HCT116 (cell line): ENCODE data around the gene APOL4. TPM values are rescaled to one million over a fixed set of nuclear protein-coding genes. Genes with fewer than 3 reads are reported as not detected.

Source experiments
- ATAC-seq: fragments of 200-7000 bp; cut with Tn5 transposase; 2 replicates; pipeline ENCODE4 v1.9.1; 2020; ENCODE audit warnings: mild to moderate bottlenecking, moderate library complexity
- BruUV-seq: library from RNA; stranded (reverse); fragments of 400-500 nt; replicated peaks from 2 replicates; lab custom pipeline; 2021; lab: Mats Ljungman, UMichigan
- CTCF ChIA-PET: fragments of 300-600 bp; sonication (Branson Sonifier 250); formaldehyde crosslinking; loops from one replicate; lab custom pipeline; 2021; ENCODE audit warnings: antibody characterized with exemption; lab: Charles Lee
- POLR2A ChIA-PET: fragments of 300-600, 350-600 bp; sonication (Branson Sonifier 250); formaldehyde crosslinking; loops from one replicate; lab custom pipeline; 2021; ENCODE audit warnings: antibody characterized with exemption; lab: Charles Lee
- RAD21 ChIA-PET, 2 experiments: fragments of 300-600 bp; sonication (Branson Sonifier 250); formaldehyde crosslinking; loops; one replicate each; lab custom pipeline; 2023; ENCODE audit warnings: low total read pairs in 2 of 2; ENCODE audit not compliant: uncharacterized antibody in 2 of 2, unreplicated experiment in 2 of 2, low non-redundant PET in 1 of 2; lab: Charles Lee
- DNase-seq: peaks from one replicate; pipeline ENCODE4 v3.0.0-alpha.2; 2010; ENCODE audit warnings: low read depth, low spot score
- H2AFZ ChIP-seq: fragments of 200-600 bp; shearing (Covaris generic), sonication (generic); 2 replicates; pipeline ENCODE4 v1.6.1; 2017; ENCODE audit warnings: low read depth, mixed run types, mixed read lengths, antibody characterized with exemption, low read length; ENCODE audit not compliant: poor library complexity, severe bottlenecking
- H3K27ac ChIP-seq: 2 replicates; pipeline ENCODE4 v1.5.1; 2012; ENCODE audit warnings: low read depth, low read length
- H3K27me3 ChIP-seq: fragments of 200-600 bp; sonication (generic); 2 replicates; pipeline ENCODE4 v1.6.1; 2016; ENCODE audit warnings: mixed run types, low read length, mixed read lengths; ENCODE audit not compliant: insufficient read depth
- H3K36me3 ChIP-seq, 2 experiments: fragments of 200-500 bp in 1 of 2; fragments of 200-600 bp in 1 of 2; sonication (Bioruptor generic) in 1 of 2; sonication (generic) in 1 of 2; 2 replicates each; pipeline versions ENCODE4 v1.5.1 to v1.6.1; 2014 to 2016; ENCODE audit warnings: low read length in 2 of 2, inconsistent platforms in 1 of 2, mixed read lengths in 1 of 2, mixed run types in 1 of 2; ENCODE audit not compliant: insufficient read depth in 2 of 2, control insufficient read depth in 1 of 2
- H3K4me1 ChIP-seq, 2 experiments: fragments of 200-600 bp in 1 of 2; sonication (generic) in 1 of 2; 2 replicates each; pipeline versions ENCODE4 v1.5.1 to v1.6.1; 2012 to 2017; ENCODE audit warnings: low read length in 2 of 2, inconsistent platforms in 1 of 2, mild to moderate bottlenecking in 1 of 2, mixed read lengths in 1 of 2, mixed run types in 1 of 2, moderate library complexity in 1 of 2; ENCODE audit not compliant: insufficient read depth in 2 of 2, control insufficient read depth in 1 of 2
- H3K4me2 ChIP-seq: fragments of 200-600 bp; sonication (generic); 2 replicates; pipeline ENCODE4 v1.6.1; 2017; ENCODE audit warnings: mixed run types, low read length, mixed read lengths
- H3K4me3 ChIP-seq, 2 experiments: fragments of 200-600 bp in 1 of 2; sonication (generic) in 1 of 2; replicated peaks in 1 of 2; 2 replicates each; pipeline ENCODE4 v1.5.1; 2011 to 2016; ENCODE audit warnings: low read length in 2 of 2, control low read depth in 1 of 2, low read depth in 1 of 2, mild to moderate bottlenecking in 1 of 2, mixed read lengths in 1 of 2, mixed run types in 1 of 2
- H3K79me2 ChIP-seq: fragments of 200-600 bp; sonication (generic); 2 replicates; pipeline ENCODE4 v1.6.1; 2017; ENCODE audit warnings: mild to moderate bottlenecking, mixed run types, low read length, moderate library complexity, mixed read lengths; ENCODE audit not compliant: insufficient read depth
- H3K9ac ChIP-seq: fragments of 200-600 bp; sonication (generic); 2 replicates; pipeline ENCODE4 v1.6.1; 2016; ENCODE audit warnings: low read length, mixed read lengths
- H3K9me2 ChIP-seq: fragments of 200-600 bp; sonication (generic), shearing (Covaris generic); 2 replicates; pipeline ENCODE4 v1.6.1; 2017; ENCODE audit warnings: mixed run types, mild to moderate bottlenecking, moderate library complexity; ENCODE audit not compliant: insufficient read depth
- H3K9me3 ChIP-seq, 2 experiments: fragments of 200-500 bp in 1 of 2; fragments of 200-600 bp in 1 of 2; sonication (Bioruptor generic) in 1 of 2; sonication (generic) in 1 of 2; 2 replicates each; pipeline ENCODE4 v1.6.1; 2014 to 2017; ENCODE audit warnings: low read length in 2 of 2, mixed read lengths in 2 of 2, inconsistent platforms in 1 of 2, low read depth in 1 of 2, mild to moderate bottlenecking in 1 of 2, mixed run types in 1 of 2, moderate library complexity in 1 of 2; ENCODE audit not compliant: control insufficient read depth in 1 of 2, insufficient read depth in 1 of 2
- H4K20me1 ChIP-seq: fragments of 200-600 bp; sonication (generic), shearing (Covaris generic); 2 replicates; pipeline ENCODE4 v1.6.1; 2017; ENCODE audit warnings: mixed run types, mild to moderate bottlenecking, moderate library complexity; ENCODE audit not compliant: insufficient read depth
- CBX3 ChIP-seq: IDR thresholded peaks from 2 replicates; pipeline ENCODE4 v1.6.1; 2012; ENCODE audit warnings: low read depth
- EGR1 ChIP-seq: IDR thresholded peaks from 2 replicates; pipeline ENCODE4 v1.6.1; 2012; ENCODE audit warnings: low read depth
- EZH2 ChIP-seq: fragments of 200-600 bp; sonication (generic); IDR thresholded peaks from 2 replicates; pipeline ENCODE4 v1.6.1; 2017; ENCODE audit warnings: antibody characterized with exemption, mixed run types
- EZH2phosphoT487 ChIP-seq: fragments of 200-600 bp; IDR thresholded peaks from 2 replicates; pipeline ENCODE4 v1.6.1; 2018; ENCODE audit warnings: antibody characterized with exemption, borderline replicate concordance
- FOSL1 ChIP-seq: IDR thresholded peaks from 2 replicates; pipeline ENCODE4 v1.6.1; 2012; ENCODE audit warnings: low read depth
- JUND ChIP-seq: IDR thresholded peaks from 2 replicates; pipeline ENCODE4 v1.6.1; 2012
- POLR2A ChIP-seq: IDR thresholded peaks from 2 replicates; pipeline ENCODE4 v1.7.0; 2011; ENCODE audit warnings: borderline replicate concordance; ENCODE audit not compliant: insufficient read depth, insufficient read length; ENCODE audit errors: extremely low read depth
- SIN3A ChIP-seq: IDR thresholded peaks from 2 replicates; pipeline ENCODE4 v1.6.1; 2012; ENCODE audit warnings: low read depth
- SP1 ChIP-seq: IDR thresholded peaks from 2 replicates; pipeline ENCODE4 v1.6.1; 2012; ENCODE audit warnings: low read depth
- SRF ChIP-seq: IDR thresholded peaks from 2 replicates; pipeline ENCODE4 v1.6.1; 2012; ENCODE audit warnings: low read depth
- TCF7L2 ChIP-seq: IDR thresholded peaks from 2 replicates; pipeline ENCODE4 v1.7.0; 2011; ENCODE audit warnings: borderline replicate concordance, inconsistent platforms; ENCODE audit not compliant: insufficient read depth, insufficient read length; ENCODE audit errors: extremely low read depth
- YY1 ChIP-seq: IDR thresholded peaks from 2 replicates; pipeline ENCODE4 v1.6.1; 2011; ENCODE audit warnings: low read length, low read depth, moderate library complexity, mild to moderate bottlenecking; ENCODE audit not compliant: insufficient replicate concordance; ENCODE audit errors: extremely low read depth
- ZFX ChIP-seq: fragments of 450-650 bp; IDR thresholded peaks from 2 replicates; pipeline ENCODE4 v1.6.1; 2017
- ZNF274 ChIP-seq: fragments of 200-500 bp; sonication (Bioruptor generic); IDR thresholded peaks from 2 replicates; pipeline ENCODE4 v1.6.1; 2014; ENCODE audit warnings: mild to moderate bottlenecking, low read depth, low read length, inconsistent platforms
- intact Hi-C: fragments of 100-400 bp; cut with micrococcal nuclease; formaldehyde crosslinking; loops from 2 replicates; pipeline ENCODE4 v1.10.0; 2022
- total RNA-seq: library from RNA; stranded (reverse); gene quantifications from one replicate; pipeline ENCODE4 v1.2.1, GENCODE V29; 2021; ENCODE audit not compliant: unreplicated experiment
- TF ChIP-seq, protein P1 (sequence below), 3 experiments: fragments of 200-600 bp in 1 of 3; sonication (generic) in 1 of 3; IDR thresholded peaks in 2 of 3; conservative IDR thresholded peaks in 1 of 3; 2 replicates each; pipeline ENCODE4 v1.5.1; 2012 to 2017; ENCODE audit warnings: low read depth in 2 of 3, low read length in 2 of 3, antibody characterized with exemption in 1 of 3, borderline replicate concordance in 1 of 3, control low read depth in 1 of 3, mild to moderate bottlenecking in 1 of 3, mixed read lengths in 1 of 3, mixed run types in 1 of 3, moderate library complexity in 1 of 3; ENCODE audit not compliant: insufficient read depth in 1 of 3
- TF ChIP-seq, protein P2 (sequence below): IDR thresholded peaks from 2 replicates; pipeline ENCODE4 v1.6.1; 2012
- TF ChIP-seq, protein P3 (sequence below): IDR thresholded peaks from 2 replicates; pipeline ENCODE4 v1.6.1; 2012; ENCODE audit warnings: low read depth
- TF ChIP-seq, protein P4 (sequence below): IDR thresholded peaks from 2 replicates; pipeline ENCODE4 v1.6.1; 2011; ENCODE audit warnings: mild to moderate bottlenecking, low read length, moderate library complexity; ENCODE audit not compliant: insufficient replicate concordance; ENCODE audit errors: extremely low read depth

Gene APOL4
- total RNA-seq, 1 experiment from 2014 or later: not detected

DNA sequence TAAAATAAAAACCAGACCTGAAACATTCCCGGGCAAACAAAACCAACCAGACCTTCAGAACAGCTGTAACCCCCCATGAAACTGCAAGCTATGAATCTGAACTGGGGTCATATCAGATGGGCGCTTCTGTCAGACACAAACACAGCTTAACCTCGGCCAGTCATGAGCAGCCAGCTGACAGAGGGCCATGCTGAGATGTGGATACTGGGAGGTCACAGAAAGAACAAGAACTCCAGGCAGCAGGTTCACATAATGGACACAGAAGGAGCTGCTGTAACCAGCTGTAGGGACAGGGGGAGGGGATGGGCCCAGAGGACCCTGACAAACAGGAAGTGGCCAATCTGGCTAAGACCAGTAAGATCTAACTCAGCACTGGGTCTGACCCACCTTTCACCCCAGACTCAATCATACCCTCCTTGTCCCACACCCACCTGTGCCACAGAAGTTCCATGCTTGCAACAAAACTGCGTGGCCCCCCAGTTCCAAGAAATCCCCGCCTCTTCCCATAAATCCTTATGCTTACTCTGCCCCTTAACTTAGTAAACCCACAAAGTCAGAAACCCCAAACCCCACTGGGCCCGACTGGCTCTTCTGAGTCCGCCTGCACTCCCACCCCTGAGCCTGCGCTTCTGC, 4.0 kb downstream of the APOL4 start:
- ATAC-seq: no peak
- Histone ChIP-seq H3K36me3 (no peaks in the 10 kb centered on the region), H3K4me2 (no peak overlapping the region), H3K9me3 (no peaks in the 10 kb centered on the region), H3K27ac (no peak overlapping the region), H3K9ac (no peak overlapping the region), H3K4me1 (no peaks in the 10 kb centered on the region), H3K9me2 (no peaks in the 10 kb centered on the region), H2AFZ (no peak overlapping the region), H3K4me3 (no peak overlapping the region), H3K27me3 (no peaks in the 10 kb centered on the region), H4K20me1 (no peaks in the 10 kb centered on the region), H3K79me2 (no peaks in the 10 kb centered on the region)
- RAD21 ChIA-PET: no interaction called here
- DNase-seq: no peak
- POLR2A ChIA-PET: no interaction called here
- CTCF ChIA-PET: interaction anchor here (1.6 kb wide), 1 partner anchor 11 kb away, joined by 3 read pairs; no protein-coding TSS in a partner anchor
- no TSS peak for BruUV-seq
- TF ChIP-seq, protein P1, sequence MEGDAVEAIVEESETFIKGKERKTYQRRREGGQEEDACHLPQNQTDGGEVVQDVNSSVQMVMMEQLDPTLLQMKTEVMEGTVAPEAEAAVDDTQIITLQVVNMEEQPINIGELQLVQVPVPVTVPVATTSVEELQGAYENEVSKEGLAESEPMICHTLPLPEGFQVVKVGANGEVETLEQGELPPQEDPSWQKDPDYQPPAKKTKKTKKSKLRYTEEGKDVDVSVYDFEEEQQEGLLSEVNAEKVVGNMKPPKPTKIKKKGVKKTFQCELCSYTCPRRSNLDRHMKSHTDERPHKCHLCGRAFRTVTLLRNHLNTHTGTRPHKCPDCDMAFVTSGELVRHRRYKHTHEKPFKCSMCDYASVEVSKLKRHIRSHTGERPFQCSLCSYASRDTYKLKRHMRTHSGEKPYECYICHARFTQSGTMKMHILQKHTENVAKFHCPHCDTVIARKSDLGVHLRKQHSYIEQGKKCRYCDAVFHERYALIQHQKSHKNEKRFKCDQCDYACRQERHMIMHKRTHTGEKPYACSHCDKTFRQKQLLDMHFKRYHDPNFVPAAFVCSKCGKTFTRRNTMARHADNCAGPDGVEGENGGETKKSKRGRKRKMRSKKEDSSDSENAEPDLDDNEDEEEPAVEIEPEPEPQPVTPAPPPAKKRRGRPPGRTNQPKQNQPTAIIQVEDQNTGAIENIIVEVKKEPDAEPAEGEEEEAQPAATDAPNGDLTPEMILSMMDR (IDR thresholded peaks at IDR 0.05 in 2 of 3, conservative IDR thresholded peaks at IDR 0.05 in 1 of 3; ENCODE audit: borderline replicate concordance in 1 of 3, insufficient read depth in 1 of 3, low read depth in 2 of 3, low read length in 2 of 3): no peak
- no peak for TF ChIP-seq EGR1
- no peak for TF ChIP-seq YY1
- no peak for TF ChIP-seq JUND
- no peak for TF ChIP-seq CBX3
- TF ChIP-seq ZNF274: no peak
- no peak for TF ChIP-seq EZH2phosphoT487
- TF ChIP-seq SIN3A: no peak
- no peak for TF ChIP-seq FOSL1
- TF ChIP-seq, protein P2, sequence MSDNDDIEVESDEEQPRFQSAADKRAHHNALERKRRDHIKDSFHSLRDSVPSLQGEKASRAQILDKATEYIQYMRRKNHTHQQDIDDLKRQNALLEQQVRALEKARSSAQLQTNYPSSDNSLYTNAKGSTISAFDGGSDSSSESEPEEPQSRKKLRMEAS: no peak
- no peak for TF ChIP-seq EZH2
- TF ChIP-seq, protein P3, sequence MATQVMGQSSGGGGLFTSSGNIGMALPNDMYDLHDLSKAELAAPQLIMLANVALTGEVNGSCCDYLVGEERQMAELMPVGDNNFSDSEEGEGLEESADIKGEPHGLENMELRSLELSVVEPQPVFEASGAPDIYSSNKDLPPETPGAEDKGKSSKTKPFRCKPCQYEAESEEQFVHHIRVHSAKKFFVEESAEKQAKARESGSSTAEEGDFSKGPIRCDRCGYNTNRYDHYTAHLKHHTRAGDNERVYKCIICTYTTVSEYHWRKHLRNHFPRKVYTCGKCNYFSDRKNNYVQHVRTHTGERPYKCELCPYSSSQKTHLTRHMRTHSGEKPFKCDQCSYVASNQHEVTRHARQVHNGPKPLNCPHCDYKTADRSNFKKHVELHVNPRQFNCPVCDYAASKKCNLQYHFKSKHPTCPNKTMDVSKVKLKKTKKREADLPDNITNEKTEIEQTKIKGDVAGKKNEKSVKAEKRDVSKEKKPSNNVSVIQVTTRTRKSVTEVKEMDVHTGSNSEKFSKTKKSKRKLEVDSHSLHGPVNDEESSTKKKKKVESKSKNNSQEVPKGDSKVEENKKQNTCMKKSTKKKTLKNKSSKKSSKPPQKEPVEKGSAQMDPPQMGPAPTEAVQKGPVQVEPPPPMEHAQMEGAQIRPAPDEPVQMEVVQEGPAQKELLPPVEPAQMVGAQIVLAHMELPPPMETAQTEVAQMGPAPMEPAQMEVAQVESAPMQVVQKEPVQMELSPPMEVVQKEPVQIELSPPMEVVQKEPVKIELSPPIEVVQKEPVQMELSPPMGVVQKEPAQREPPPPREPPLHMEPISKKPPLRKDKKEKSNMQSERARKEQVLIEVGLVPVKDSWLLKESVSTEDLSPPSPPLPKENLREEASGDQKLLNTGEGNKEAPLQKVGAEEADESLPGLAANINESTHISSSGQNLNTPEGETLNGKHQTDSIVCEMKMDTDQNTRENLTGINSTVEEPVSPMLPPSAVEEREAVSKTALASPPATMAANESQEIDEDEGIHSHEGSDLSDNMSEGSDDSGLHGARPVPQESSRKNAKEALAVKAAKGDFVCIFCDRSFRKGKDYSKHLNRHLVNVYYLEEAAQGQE: no peak
- TF ChIP-seq SP1: no peak
- TF ChIP-seq, protein P4, sequence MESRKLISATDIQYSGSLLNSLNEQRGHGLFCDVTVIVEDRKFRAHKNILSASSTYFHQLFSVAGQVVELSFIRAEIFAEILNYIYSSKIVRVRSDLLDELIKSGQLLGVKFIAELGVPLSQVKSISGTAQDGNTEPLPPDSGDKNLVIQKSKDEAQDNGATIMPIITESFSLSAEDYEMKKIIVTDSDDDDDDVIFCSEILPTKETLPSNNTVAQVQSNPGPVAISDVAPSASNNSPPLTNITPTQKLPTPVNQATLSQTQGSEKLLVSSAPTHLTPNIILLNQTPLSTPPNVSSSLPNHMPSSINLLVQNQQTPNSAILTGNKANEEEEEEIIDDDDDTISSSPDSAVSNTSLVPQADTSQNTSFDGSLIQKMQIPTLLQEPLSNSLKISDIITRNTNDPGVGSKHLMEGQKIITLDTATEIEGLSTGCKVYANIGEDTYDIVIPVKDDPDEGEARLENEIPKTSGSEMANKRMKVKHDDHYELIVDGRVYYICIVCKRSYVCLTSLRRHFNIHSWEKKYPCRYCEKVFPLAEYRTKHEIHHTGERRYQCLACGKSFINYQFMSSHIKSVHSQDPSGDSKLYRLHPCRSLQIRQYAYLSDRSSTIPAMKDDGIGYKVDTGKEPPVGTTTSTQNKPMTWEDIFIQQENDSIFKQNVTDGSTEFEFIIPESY: no peak
- no peak for TF ChIP-seq TCF7L2
- TF ChIP-seq SRF: no peak
- TF ChIP-seq POLR2A: no peak
- TF ChIP-seq ZFX: no peak
- TF ChIP-seq, all 23 proteins: peak for 0
- intact Hi-C loops: loop anchor here (5.0 kb wide), 2 partner anchors 40 to 80 kb away; partner anchors contain the start of gene APOL2
